Neural progenitor cell (in vitro differentiated cells): ENCODE data around the gene FBXO22. TPM values are rescaled to one million over a fixed set of nuclear protein-coding genes. Genes with fewer than 3 reads are reported as not detected.

ENCODE experiments used
- DNase-seq: peaks from one replicate; pipeline ENCODE4 v3.0.0-alpha.2; 2016; ENCODE audit warnings: low spot score
- H2AFZ ChIP-seq: fragments of 200-600 bp; sonication (generic); replicated peaks from 2 replicates; pipeline ENCODE4 v1.6.1; 2016; ENCODE audit warnings: antibody characterized with exemption
- H3F3A ChIP-seq: fragments of 200-600 bp; sonication (generic); 2 replicates; pipeline ENCODE4 v1.6.1; 2016; ENCODE audit warnings: antibody characterized with exemption, low read depth
- H3K27ac ChIP-seq: fragments of 200-600 bp; sonication (generic); 2 replicates; pipeline ENCODE4 v1.5.1; 2016; ENCODE audit warnings: mild to moderate bottlenecking
- H3K27me3 ChIP-seq: fragments of 200-600 bp; sonication (generic); 2 replicates; pipeline ENCODE4 v1.6.1; 2016; ENCODE audit warnings: mild to moderate bottlenecking, moderate library complexity
- H3K36me3 ChIP-seq: fragments of 200-600 bp; sonication (generic); 2 replicates; pipeline ENCODE4 v1.5.1; 2016
- H3K4me1 ChIP-seq: fragments of 200-600 bp; sonication (generic); 2 replicates; pipeline ENCODE4 v1.6.1; 2016; ENCODE audit warnings: mixed run types
- H3K4me2 ChIP-seq: fragments of 200-600 bp; sonication (generic); 2 replicates; pipeline ENCODE4 v1.6.1; 2016
- H3K4me3 ChIP-seq: fragments of 200-600 bp; sonication (generic); 2 replicates; pipeline ENCODE4 v1.5.1; 2016
- H3K79me2 ChIP-seq: fragments of 200-600 bp; sonication (generic); 2 replicates; pipeline ENCODE4 v1.6.1; 2016; ENCODE audit warnings: low read depth
- H3K9ac ChIP-seq: fragments of 200-600 bp; sonication (generic); 2 replicates; pipeline ENCODE4 v1.6.1; 2016
- H3K9me3 ChIP-seq: fragments of 200-600 bp; sonication (generic); 2 replicates; pipeline ENCODE4 v1.5.1; 2016; ENCODE audit warnings: low read depth
- H4K20me1 ChIP-seq: fragments of 200-600 bp; sonication (generic); 2 replicates; pipeline ENCODE4 v1.6.1; 2016; ENCODE audit warnings: low read depth
- H3K27ac Mint-ChIP-seq: 3 replicates; pipeline ENCODE4 v1.8.0; 2021; ENCODE audit warnings: mixed read lengths
- H3K27me3 Mint-ChIP-seq: 2 replicates; pipeline ENCODE4 v1.8.0; 2022; ENCODE audit warnings: low read depth, mild to moderate bottlenecking, inconsistent platforms, moderate library complexity, mixed read lengths; ENCODE audit not compliant: insufficient read depth
- H3K36me3 Mint-ChIP-seq: 3 replicates; pipeline ENCODE4 v1.8.0; 2021; ENCODE audit warnings: mixed read lengths
- H3K4me1 Mint-ChIP-seq: 3 replicates; pipeline ENCODE4 v1.8.0; 2021; ENCODE audit warnings: mixed read lengths
- H3K4me3 Mint-ChIP-seq: 3 replicates; pipeline ENCODE4 v1.8.0; 2021; ENCODE audit warnings: mild to moderate bottlenecking, moderate library complexity, mixed read lengths
- H3K9me3 Mint-ChIP-seq: 3 replicates; pipeline ENCODE4 v1.8.0; 2020; ENCODE audit warnings: mixed read lengths
- EZH2 ChIP-seq: fragments of 200-600 bp; sonication (generic); IDR thresholded peaks from 2 replicates; pipeline ENCODE4 v1.6.1; 2017; ENCODE audit warnings: antibody characterized with exemption, mild to moderate bottlenecking, moderate library complexity
- EZH2phosphoT487 ChIP-seq: fragments of 200-600 bp; sonication (generic); IDR thresholded peaks from 2 replicates; pipeline ENCODE4 v1.6.1; 2017; ENCODE audit warnings: antibody characterized with exemption
- total RNA-seq: library from RNA; depleted of rRNA; stranded (reverse); fragments of >200 nt; gene quantifications from 2 replicates; pipeline ENCODE4 v1.2.3, GENCODE V29; 2015; ENCODE audit warnings: low replicate concordance
- TF ChIP-seq, protein P1 (sequence below): fragments of 200-600 bp; sonication (generic); IDR thresholded peaks from 2 replicates; pipeline ENCODE4 v1.5.1; 2017; ENCODE audit warnings: antibody characterized with exemption, mild to moderate bottlenecking

FBXO22 gene
- 58.4 and 70.9 TPM in 2 replicates for total RNA-seq

- Histone ChIP-seq H3K9ac (peak within 1 kb of the TSS; percentile 75), H3K4me1 (peaks cover 24% of the 10 kb centered on the region), H4K20me1 (no peaks in the 10 kb centered on the region), H3K27me3 (no peaks in the 10 kb centered on the region), H3K4me2 (peak within 1 kb of the TSS; percentile 83), H3K9me3 (no peaks in the 10 kb centered on the region), H2AFZ (peak within 1 kb of the TSS; percentile 81), H3K36me3 (peaks cover 9% of the 10 kb centered on the region), H3F3A (peaks cover 37% of the 10 kb centered on the region), H3K27ac (peak within 1 kb of the TSS; percentile 81), H3K79me2 (peaks cover 48% of the 10 kb centered on the region), H3K4me3 (peak within 1 kb of the TSS; percentile 79)
- no peaks in the 10 kb centered on the region for H3K27me3 Mint-ChIP-seq
- peak within 1 kb of the TSS; percentile 92 for H3K27ac Mint-ChIP-seq
- peak within 1 kb of the TSS; percentile 98 for H3K4me3 Mint-ChIP-seq
- H3K4me1 Mint-ChIP-seq = peaks cover 19% of the 10 kb centered on the region
- no peaks in the 10 kb centered on the region for H3K9me3 Mint-ChIP-seq
- peaks cover 2% of the 10 kb centered on the region for H3K36me3 Mint-ChIP-seq
- TF ChIP-seq, protein P1, sequence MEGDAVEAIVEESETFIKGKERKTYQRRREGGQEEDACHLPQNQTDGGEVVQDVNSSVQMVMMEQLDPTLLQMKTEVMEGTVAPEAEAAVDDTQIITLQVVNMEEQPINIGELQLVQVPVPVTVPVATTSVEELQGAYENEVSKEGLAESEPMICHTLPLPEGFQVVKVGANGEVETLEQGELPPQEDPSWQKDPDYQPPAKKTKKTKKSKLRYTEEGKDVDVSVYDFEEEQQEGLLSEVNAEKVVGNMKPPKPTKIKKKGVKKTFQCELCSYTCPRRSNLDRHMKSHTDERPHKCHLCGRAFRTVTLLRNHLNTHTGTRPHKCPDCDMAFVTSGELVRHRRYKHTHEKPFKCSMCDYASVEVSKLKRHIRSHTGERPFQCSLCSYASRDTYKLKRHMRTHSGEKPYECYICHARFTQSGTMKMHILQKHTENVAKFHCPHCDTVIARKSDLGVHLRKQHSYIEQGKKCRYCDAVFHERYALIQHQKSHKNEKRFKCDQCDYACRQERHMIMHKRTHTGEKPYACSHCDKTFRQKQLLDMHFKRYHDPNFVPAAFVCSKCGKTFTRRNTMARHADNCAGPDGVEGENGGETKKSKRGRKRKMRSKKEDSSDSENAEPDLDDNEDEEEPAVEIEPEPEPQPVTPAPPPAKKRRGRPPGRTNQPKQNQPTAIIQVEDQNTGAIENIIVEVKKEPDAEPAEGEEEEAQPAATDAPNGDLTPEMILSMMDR = no peak
- no peak for TF ChIP-seq EZH2
- TF ChIP-seq EZH2phosphoT487 = no peak
- peak; percentile 97 for DNase-seq
Measured at GRCh38 chr15:75903331-75904239, at the start of gene FBXO22. FBXO22 (plus strand) TSS chr15:75903878; CDS start chr15:75903964, 86 bp downstream.

DNA sequence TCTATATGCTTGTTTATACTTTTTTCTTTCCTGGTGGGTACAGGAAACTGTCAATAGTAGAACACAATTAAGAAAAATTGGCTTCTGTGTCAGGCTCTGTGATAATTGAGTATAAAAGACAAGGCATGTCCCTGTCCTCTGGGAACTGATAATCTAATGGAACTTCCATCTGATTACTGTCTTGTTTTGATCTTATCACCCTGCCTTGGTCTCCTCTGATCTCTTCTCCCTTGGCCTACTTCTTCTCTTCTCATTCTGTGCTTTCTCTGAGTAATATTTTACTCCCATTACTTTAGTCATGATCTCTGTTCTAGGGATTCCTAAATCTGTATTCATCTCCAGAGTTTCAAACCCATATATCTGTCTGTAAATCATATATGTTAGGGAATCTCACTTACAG, 45.8 kb upstream of the FBXO22 start:
- Histone ChIP-seq H3K4me1 (peaks cover 19% of the 10 kb centered on the region), H3K9me3 (no peaks in the 10 kb centered on the region), H3K27me3 (no peaks in the 10 kb centered on the region), H3K79me2 (peaks cover 17% of the 10 kb centered on the region), H3F3A (peaks cover 5% of the 10 kb centered on the region), H2AFZ (no peak overlapping the region), H3K9ac (no peak overlapping the region), H3K4me3 (no peak overlapping the region), H3K4me2 (peak overlapping the region; percentile 31), H3K36me3 (no peaks in the 10 kb centered on the region), H3K27ac (no peak overlapping the region), H4K20me1 (peaks cover 11% of the 10 kb centered on the region)
- Mint-ChIP-seq H3K27me3 (peaks cover 6% of the 10 kb centered on the region), H3K9me3 (no peaks in the 10 kb centered on the region), H3K4me3 (no peak overlapping the region), H3K27ac (no peak overlapping the region), H3K36me3 (peaks cover 9% of the 10 kb centered on the region), H3K4me1 (no peaks in the 10 kb centered on the region)
- TF ChIP-seq EZH2phosphoT487 (no peak), EZH2 (no peak)
- TF ChIP-seq, protein P1 = no peak
- DNase-seq = no peak

GRCh38 chr15:75861750-75862402, 41.8 kb upstream of the FBXO22 start:
- H3K79me2 ChIP-seq = peaks cover 24% of the 10 kb centered on the region
- no peak overlapping the region for H3K27ac Mint-ChIP-seq

More at GRCh38 chr15:75861750-75862402, 41.8 kb upstream of the FBXO22 start:
- H2AFZ ChIP-seq = no peak overlapping the region
- H3K27me3 Mint-ChIP-seq = no peaks in the 10 kb centered on the region
- H3K9me3 Mint-ChIP-seq = no peaks in the 10 kb centered on the region
- no peaks in the 10 kb centered on the region for H3K36me3 ChIP-seq
- H3K4me1 Mint-ChIP-seq = no peaks in the 10 kb centered on the region
- no peak for DNase-seq
- TF ChIP-seq EZH2 = no peak
- TF ChIP-seq EZH2phosphoT487 = no peak
- TF ChIP-seq, protein P1 = no peak
- H3K9me3 ChIP-seq = no peaks in the 10 kb centered on the region
- H3K9ac ChIP-seq = no peak overlapping the region
- no peak overlapping the region for H3K4me2 ChIP-seq
- H3K27me3 ChIP-seq = no peaks in the 10 kb centered on the region
- H3K36me3 Mint-ChIP-seq = peaks cover 10% of the 10 kb centered on the region
- no peak overlapping the region for H3K4me3 ChIP-seq
- no peak overlapping the region for H3K4me3 Mint-ChIP-seq
- peaks cover 5% of the 10 kb centered on the region for H3F3A ChIP-seq
- H4K20me1 ChIP-seq = peaks cover 16% of the 10 kb centered on the region
- H3K4me1 ChIP-seq = peaks cover 21% of the 10 kb centered on the region
- no peak overlapping the region for H3K27ac ChIP-seq
